Retinal pigment epithelial cell (primary cell): ENCODE measurements around the gene TPT1.
A peak's percentile ranks its signal among the peaks of the same experiment; 100 is the strongest.

ENCODE experiments used
- DNase-seq: peaks from one replicate; pipeline ENCODE4 v3.0.0-alpha.2; 2010; ENCODE audit warnings: low read depth
- H3K4me3 ChIP-seq: 2 replicates; pipeline ENCODE4 v1.5.1; 2011; ENCODE audit warnings: mild to moderate bottlenecking, low read length, control low read depth, moderate library complexity
- CTCF ChIP-seq: conservative IDR thresholded peaks from 2 replicates; pipeline ENCODE4 v1.5.1; 2011; ENCODE audit warnings: low read depth, low read length, control low read depth, inconsistent platforms

Gene TPT1

DNA sequence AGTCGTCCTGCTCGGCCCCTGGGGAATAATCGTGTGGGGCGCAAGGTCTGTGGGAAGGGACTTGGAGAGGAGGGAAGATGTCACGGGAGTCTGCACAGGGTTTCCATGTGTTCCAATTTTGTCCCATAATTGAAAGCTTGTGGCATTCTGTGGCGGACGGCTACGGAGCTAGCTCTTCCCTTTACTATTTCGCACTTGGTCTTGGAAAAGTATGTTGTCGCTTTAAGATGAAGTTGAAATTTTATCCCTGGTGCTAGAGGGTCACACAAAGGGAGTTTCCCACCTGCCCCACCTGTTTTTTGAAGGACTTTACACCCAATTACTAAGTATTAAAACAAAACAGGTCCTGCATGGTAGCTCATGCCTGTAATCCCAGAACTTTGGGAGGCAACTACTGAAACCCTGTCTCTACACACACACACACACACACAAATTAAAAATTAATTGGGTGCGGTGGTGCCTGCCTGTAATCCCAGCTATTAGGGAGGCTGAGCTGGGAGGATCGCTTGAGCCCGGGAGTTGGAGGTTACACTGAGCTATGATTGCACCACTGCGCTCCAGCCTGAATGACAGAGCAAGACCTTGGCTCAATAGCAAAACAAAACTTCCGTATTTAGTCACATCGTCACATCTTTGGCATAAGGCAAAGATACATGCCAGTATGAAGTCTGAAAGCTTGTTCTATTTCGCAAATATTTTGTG is 967 bp upstream of the TPT1 start:
- DNase-seq: no peak
- TF ChIP-seq CTCF: no peak
- peak overlapping the region; percentile 78 for H3K4me3 ChIP-seq

GRCh38 chr13:45340422-45341033 is 455 bp downstream of the TPT1 start:
- TF ChIP-seq CTCF: peak; percentile 52
- peak; percentile 62 for DNase-seq
- H3K4me3 ChIP-seq: peak overlapping the region; percentile 95

- TF ChIP-seq CTCF: no peak
- no peak for DNase-seq
- H3K4me3 ChIP-seq: peak overlapping the region; percentile 95
Observed at GRCh38 chr13:45339867-45340266, 1.1 kb downstream of the TPT1 start.

DNA sequence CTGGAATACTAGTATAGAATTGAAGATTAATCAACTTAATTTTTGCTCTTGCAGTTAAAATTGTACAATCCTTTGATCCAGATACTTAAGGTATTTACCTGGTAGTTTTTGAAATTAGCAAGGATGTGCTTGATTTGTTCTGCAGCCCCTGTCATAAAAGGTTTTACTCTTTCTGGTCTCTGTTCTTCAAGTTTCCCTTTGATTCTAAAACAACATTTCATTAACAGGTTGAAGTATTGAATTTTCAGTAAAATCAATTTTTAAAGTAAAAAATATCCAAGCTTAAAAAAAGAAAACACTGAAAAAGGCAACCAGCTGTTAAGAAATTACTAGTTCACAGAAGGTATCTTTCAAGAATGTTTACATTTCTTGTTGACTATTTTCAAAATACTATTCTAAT is 1.6 kb downstream of the TPT1 start:
- no peak for DNase-seq
- TF ChIP-seq CTCF: no peak
- peak overlapping the region; percentile 95 for H3K4me3 ChIP-seq

- TF ChIP-seq CTCF: no peak
- no peak for DNase-seq
- H3K4me3 ChIP-seq: peak overlapping the region; percentile 4
Observed at GRCh38 chr13:45337803-45338202, 3.2 kb downstream of the TPT1 start.

GRCh38 chr13:45337395-45337794 is 3.6 kb downstream of the TPT1 start:
- no peak overlapping the region for H3K4me3 ChIP-seq
- no peak for TF ChIP-seq CTCF

DNA sequence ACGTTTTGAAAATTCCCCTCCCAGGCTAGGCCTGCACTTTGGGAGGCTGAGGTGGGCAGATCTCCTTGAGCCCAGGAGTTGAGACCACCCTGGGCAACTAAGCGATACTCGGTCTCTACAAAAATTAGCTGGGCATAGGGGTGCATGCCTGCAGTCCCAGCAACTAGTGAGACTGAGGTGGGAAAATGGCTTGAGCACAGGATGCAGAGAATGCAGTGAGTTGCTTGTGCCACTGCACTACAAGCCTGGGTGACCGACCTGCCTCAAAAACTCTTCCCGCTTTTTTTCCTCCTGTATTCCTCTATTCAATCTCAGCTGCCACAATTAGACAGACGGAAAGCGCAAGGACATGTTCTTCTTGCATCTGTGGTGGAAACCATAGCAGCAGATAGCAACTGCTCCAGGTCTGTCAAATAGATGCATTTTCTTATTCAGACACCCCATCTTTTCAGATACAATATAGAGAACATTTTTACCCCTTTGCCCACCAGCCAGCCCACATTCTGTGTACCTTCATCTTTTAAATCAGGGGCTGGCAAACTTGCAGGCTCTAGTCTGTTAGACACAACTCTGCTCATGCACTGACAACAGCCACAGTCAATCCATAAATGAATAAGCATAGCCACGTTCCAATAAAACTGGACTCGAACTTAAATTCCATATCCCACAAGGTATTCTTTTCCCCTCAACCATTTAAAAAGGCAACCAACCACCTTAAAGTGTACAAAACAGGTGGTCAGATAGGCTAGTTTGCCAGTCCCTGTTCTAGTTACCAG is 4.8 kb downstream of the TPT1 start:
- no peak overlapping the region for H3K4me3 ChIP-seq
- DNase-seq: no peak
- no peak for TF ChIP-seq CTCF

More at GRCh38 chr13:45337395-45337794, 3.6 kb downstream of the TPT1 start:
- DNase-seq: no peak
